Measurements from ENCODE around the gene CCND1.

The CCND1 gene

DNA sequence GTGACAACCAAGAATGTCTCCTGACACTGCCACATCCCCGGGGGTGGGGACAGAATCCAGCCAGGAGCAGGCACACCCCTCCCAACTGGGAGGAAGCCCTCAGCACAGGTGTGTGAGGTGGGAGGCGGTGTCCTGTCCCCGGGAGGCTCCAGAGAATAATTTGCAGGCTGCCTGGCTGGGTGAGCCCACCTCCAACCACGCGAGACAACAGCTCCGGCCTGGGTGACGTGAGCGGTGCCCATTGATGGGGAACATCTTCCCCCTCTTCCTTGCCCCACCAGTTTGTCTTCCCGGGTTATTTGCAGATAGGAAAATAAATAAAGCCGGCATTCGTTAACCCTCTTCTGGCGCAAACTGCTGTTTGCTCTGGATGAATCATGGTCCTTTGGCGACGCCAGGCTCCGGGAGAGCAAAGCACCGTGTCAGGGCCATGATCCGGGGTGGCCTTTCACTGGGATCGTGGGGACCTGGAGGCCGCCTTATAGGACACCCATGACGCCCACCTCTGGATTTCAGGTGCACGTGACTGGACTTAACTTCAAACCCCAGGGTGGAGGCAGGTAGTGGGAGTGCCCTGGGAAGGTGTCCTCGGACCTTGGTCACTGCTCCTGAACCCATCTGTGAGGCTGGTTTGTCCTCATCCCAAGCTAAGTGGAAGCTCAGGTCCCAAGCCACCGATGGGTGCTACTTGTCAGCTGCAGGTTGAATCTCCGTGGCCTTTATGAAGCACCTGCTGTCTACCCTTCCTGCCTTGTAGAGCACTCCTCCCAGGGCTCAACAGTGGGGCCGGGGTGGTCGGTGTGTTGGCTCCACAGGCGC, 13.9 kb downstream of the CCND1 start:
- no peak for FAIRE-seq

GRCh38 chr11:69655479-69656428, 14.8 kb downstream of the CCND1 start:
- no peak for FAIRE-seq

DNA sequence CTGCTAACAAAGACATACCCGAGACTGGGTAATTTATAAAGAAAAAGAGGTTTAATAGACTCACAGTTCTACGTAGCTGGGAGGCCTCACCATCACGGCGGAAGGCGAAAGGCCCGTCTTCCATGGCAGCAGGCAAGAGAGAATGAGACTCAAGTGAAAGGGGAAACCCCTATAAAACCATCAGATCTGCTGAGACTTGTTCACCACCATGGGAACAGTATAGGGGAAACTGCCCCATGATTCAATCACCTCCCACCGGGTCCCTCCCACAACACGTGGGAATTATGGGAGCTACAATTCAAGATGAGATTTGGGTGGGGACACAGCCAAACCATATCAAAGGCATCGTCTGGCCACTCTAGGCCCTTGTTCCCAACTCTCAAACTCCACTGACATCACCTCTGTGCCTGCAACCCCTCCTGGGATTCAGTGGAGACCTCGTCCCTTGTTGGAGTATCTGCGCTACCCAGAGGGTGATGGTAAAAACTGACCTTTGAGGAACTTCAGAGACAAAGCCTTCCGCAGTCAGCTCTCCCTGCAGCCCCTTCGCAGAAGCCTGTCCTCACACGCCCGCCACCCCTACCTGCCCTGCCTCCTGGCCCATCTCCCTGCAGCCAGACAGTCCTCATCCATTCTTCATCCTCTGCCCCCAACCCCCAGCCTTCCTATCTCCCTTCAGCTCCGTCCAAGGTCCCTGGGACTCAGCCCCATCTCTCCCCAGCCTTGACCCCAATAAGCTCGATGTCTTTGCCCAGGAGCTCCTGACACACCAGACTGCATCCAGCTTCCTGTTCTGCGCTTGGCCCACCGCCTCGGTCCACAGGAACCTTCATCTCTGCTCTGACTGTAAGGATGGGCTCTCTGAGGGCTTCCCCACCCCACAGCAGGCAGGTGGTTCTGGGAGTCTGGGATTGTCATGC, 15.8 kb downstream of the CCND1 start:
- FAIRE-seq, result no peak

DNA sequence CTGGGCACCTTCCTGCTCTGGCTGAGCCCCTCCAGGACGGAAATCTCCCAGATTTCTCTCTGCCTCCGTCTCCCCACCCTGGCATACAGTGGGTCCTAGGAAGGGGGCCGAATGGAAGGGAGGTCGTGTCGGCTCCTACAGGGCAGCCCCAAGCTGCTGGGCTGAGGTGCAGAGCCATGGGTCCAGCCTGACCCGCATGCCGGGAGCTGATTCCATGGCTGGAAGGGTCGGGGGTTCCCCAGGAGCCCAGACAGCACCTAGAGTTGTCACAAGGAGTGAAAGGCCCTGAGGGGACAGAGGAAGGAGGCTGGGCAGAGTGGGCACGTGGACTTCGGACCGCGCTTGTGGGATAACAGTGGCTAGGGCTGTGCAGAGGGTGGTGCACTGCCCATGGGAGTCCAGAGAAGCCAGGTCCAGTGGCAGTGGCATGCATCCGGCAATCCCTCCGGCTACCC, 16.5 kb downstream of the CCND1 start:
- no peak for FAIRE-seq

DNA sequence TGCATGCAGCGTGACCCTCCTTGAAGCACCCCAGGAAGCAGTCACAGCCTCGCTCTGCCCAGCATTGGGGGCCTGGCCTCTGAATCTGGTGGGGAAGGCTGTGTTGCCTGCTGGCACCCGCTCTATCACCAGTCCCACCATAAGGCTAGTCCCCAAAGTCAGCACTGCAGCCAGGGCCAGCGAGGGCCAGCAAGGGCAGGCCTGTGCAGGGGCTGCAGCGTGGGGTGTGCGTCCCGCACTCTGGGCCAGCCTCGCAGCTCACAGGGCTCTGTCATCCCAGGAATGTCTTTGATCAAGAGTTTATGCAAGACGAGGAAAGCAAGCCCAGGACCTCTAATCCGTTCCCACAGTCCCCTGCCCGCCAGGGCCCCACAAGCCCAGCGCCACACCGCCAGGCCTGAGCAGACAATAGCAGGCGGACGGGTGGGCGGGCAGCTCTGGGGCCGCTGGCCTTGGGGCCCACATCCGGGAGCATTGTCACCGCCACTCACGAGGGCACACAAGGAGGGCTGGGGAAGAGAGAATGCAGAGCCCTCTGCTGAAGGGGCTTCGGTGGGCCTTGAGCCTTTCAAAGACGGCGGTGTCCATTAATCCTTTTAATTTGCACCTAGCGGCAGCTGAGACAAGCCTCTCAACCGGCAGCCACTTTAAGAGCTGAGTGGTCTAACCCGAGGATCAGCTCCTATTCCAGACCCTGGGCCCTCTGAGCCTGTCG, 17.1 kb downstream of the CCND1 start:
- FAIRE-seq, result no peak

- no peak for FAIRE-seq
These were observed 17.9 kb downstream of the CCND1 start for GRCh38 chr11:69658626-69659450.

DNA sequence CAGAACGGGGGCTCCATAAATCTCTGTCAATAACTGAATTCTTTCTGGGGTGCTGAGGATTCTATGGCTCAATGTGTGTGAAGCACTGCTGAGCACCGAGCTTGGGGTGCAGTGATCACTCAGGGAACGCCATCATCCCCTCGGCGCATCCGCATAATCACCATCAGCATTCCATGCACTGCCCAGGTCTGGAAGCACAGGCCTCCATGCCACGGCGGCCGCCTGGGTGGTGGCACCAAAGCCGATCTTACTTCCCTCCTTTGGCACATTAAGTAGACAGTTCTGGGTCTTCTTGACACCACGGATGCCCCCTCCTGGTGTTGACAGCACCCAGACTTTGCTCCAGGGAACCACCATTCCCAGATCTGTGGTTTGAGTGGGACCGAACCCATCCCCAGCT, 18.6 kb downstream of the CCND1 start:
- FAIRE-seq, result no peak

- FAIRE-seq, result no peak
These were observed 19.1 kb downstream of the CCND1 start for GRCh38 chr11:69660001-69660500.

DNA sequence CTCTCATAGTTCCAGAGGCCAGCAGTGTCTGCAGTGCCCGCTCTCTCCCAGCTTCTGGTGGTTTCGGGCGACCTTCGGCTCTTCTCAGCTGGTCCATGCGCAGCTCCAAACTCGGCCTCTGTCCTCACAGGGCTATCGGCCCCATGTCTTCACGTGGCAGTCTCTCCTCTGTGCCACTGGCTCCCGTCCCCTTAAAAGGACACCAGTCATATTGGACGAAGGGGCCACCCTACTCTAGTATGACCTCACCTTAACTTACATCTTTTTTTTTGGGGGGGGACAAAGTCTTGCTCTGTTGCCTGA, 20.4 kb downstream of the CCND1 start:
- FAIRE-seq, result no peak

DNA sequence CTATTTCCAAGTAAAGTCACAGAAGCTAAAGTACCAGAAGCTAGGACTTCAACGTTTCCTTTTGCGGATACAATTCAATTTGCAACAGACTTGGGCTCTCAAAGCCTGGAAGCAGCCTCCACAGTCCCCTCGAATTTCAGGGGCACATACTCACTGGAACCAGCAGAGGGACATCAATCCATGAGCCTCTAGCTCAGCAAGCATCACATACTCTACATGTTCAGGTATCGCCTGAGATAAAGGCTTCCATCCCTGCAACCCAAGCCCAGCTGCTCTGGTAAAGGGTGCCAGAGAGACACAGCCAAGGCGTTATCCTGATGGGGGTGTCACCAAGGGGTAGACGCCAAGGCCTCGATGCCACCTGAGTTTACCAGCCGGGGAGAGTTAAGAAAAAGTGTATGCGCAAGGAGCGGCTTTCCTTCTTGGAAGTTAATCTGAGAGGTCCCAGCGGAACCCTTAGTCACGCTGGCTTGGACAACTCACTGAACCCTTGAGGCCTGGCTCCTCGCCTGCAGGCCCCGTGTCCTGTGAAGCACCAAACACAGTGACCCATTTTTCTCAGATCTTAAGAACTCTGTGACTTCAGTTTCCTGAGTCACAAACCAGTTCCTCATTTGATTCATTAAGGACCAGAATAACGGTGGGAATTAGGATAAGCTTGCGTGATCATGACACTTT, 21.2 kb downstream of the CCND1 start:
- FAIRE-seq, result no peak

- FAIRE-seq, result no peak
These were observed 21.9 kb downstream of the CCND1 start for GRCh38 chr11:69662806-69663205.

DNA sequence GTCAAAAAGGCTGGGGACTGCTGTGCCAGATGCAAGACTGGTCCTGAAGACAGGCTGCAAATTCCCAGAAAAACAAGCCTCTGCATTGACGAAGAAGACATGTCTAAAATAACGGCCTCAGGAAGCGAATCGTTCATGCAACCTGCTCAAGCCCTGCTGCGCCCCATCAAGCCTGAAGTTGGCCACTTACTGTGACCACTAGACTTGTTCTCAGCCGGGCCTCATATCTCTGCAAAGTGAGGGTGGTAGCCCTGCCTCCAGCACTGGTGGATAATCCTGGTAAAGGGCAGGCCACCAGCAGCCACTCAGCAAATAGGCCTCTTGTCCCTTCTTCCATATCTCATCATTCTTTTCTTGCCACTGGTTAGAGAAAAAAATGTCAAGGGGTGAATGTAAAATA, 22.4 kb downstream of the CCND1 start:
- no peak for FAIRE-seq

- FAIRE-seq, result no peak
These were observed 23.3 kb downstream of the CCND1 start for GRCh38 chr11:69664103-69664775.

DNA sequence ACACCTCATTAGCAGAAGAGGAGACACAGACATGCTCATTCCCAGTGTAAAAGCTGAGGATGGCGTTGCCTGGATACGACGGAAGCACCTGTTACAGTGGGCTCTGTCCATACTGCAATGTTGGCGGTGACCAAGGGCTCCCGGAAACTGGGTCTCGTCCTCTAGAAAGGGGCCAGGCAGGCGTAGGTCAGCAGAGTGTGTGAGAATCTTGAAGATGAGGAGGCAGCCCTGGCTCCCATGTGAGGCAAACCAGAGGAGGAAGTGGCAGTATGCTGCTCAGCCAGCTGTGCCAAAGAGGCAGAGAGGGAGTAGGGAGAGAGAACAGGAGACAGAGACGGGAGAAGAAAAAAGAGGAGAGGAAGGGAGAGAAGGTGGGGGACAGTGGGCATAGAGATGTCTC, 23.9 kb downstream of the CCND1 start:
- no peak for FAIRE-seq

GRCh38 chr11:69665669-69666068, 24.7 kb downstream of the CCND1 start:
- FAIRE-seq, result no peak

DNA sequence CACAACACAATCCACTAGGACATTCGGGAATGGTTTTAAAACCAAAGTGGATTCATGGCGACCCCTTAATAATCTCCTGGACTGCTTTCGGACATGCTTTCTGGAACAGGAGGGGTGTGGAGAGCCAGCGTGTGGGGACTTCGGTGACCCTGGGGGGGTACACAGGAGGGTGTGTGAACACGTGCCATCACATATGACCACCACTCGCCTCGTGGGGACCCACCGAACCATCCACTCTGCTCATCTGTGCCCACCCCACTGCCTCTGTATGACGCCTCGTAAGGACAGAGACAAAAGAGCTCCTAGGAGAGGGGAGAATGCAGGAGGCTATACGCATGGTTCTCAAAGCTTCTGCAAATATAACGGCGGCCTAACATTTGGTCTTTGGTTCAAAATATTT, 25.3 kb downstream of the CCND1 start:
- FAIRE-seq, result no peak

GRCh38 chr11:69666752-69667536, 26.0 kb downstream of the CCND1 start:
- FAIRE-seq, result no peak

- FAIRE-seq, result no peak
These were observed 27.0 kb downstream of the CCND1 start for GRCh38 chr11:69667619-69668604.
